ENCODE results near the gene TDRD12.
"Not testable (repeated sequence)": the region's sequence is repeated elsewhere in the genome, so short reads cannot be mapped to it uniquely, and the experiment has no call there.

TDRD12 gene

GRCh38 chr19:32832825-32833224 lies 113.3 kb downstream of the TDRD12 start:
- DNase-seq, result not testable (repeated sequence)

GRCh38 chr19:32833388-32833787 lies 113.8 kb downstream of the TDRD12 start:
- DNase-seq, result not testable (repeated sequence)

GRCh38 chr19:32837531-32837930 lies 118.0 kb downstream of the TDRD12 start:
- DNase-seq, result no peak

GRCh38 chr19:32842061-32842460 lies 122.5 kb downstream of the TDRD12 start:
- no peak for DNase-seq

- DNase-seq, result no peak
Observed at GRCh38 chr19:32843716-32844245, 124.2 kb downstream of the TDRD12 start.

GRCh38 chr19:32848035-32848434 lies 128.5 kb downstream of the TDRD12 start:
- DNase-seq, result not testable (repeated sequence)

- DNase-seq, result no peak
Observed at GRCh38 chr19:32852216-32852615, 132.6 kb downstream of the TDRD12 start.

- not testable (repeated sequence) for DNase-seq
Observed at GRCh38 chr19:32856818-32857217, 137.3 kb downstream of the TDRD12 start.

GRCh38 chr19:32857584-32857983 lies 138.0 kb downstream of the TDRD12 start:
- DNase-seq, result no peak

- no peak for DNase-seq
Observed at GRCh38 chr19:32858155-32858554, 138.6 kb downstream of the TDRD12 start.

- no peak for DNase-seq
Observed at GRCh38 chr19:32858559-32858958, 139.0 kb downstream of the TDRD12 start.

GRCh38 chr19:32859591-32859990 lies 140.0 kb downstream of the TDRD12 start:
- no peak for DNase-seq

- no peak for DNase-seq
Observed at GRCh38 chr19:32861596-32861995, 142.0 kb downstream of the TDRD12 start.

GRCh38 chr19:32862173-32862572 lies 142.6 kb downstream of the TDRD12 start:
- DNase-seq, result no peak

- DNase-seq, result no peak
Observed at GRCh38 chr19:32862741-32863140, 143.2 kb downstream of the TDRD12 start.

GRCh38 chr19:32863301-32863700 lies 143.7 kb downstream of the TDRD12 start:
- no peak for DNase-seq

- DNase-seq, result no peak
Observed at GRCh38 chr19:32863841-32864240, 144.3 kb downstream of the TDRD12 start.

- no peak for DNase-seq
Observed at GRCh38 chr19:32864318-32865007, 144.9 kb downstream of the TDRD12 start.

GRCh38 chr19:32865326-32865725 lies 145.8 kb downstream of the TDRD12 start:
- DNase-seq, result no peak

- DNase-seq, result no peak
Observed at GRCh38 chr19:32866061-32866460, 146.5 kb downstream of the TDRD12 start.

GRCh38 chr19:32866564-32867265 lies 147.1 kb downstream of the TDRD12 start:
- DNase-seq, result no peak

GRCh38 chr19:32867436-32867835 lies 147.9 kb downstream of the TDRD12 start:
- DNase-seq, result not testable (repeated sequence)

- no peak for DNase-seq
Observed at GRCh38 chr19:32868206-32868950, 148.8 kb downstream of the TDRD12 start.
